ENCODE results near the gene EIPR1.

Gene EIPR1

GRCh38 chr2:3139906-3140305 lies 237.7 kb downstream of the EIPR1 start:
- DNase-seq, result no peak

Data from NCI-H345 (cell line).